GM12874 (cell line): ENCODE measurements around the gene CFAP53.
A peak's percentile ranks its signal among the peaks of the same experiment; 100 is the strongest.

Experiments used
- CTCF ChIP-seq: IDR thresholded peaks from 2 replicates; pipeline ENCODE4 v1.5.1; 2011; ENCODE audit warnings: low read depth, mild to moderate bottlenecking, control low read depth, low read length, moderate library complexity; ENCODE audit not compliant: insufficient read depth

The CFAP53 gene

GRCh38 chr18:50273203-50274043, 7.1 kb upstream of the CFAP53 start:
- no peak for TF ChIP-seq CTCF

- TF ChIP-seq CTCF = no peak
Observed at GRCh38 chr18:50272568-50272967, 6.3 kb upstream of the CFAP53 start.

- peak; percentile 93 for TF ChIP-seq CTCF
Observed at GRCh38 chr18:50268022-50268747, 1.9 kb upstream of the CFAP53 start.

- no peak for TF ChIP-seq CTCF
Observed at GRCh38 chr18:50262977-50263376, 3.3 kb downstream of the CFAP53 start.

GRCh38 chr18:50250935-50251334, 15.4 kb downstream of the CFAP53 start:
- TF ChIP-seq CTCF = no peak

GRCh38 chr18:50249576-50249975, 16.7 kb downstream of the CFAP53 start:
- no peak for TF ChIP-seq CTCF

GRCh38 chr18:50247561-50247960, 18.7 kb downstream of the CFAP53 start:
- no peak for TF ChIP-seq CTCF
